ENCODE data around the gene RBM33.

RBM33 gene

GRCh38 chr7:155818820-155819168 lies 174.3 kb downstream of the RBM33 start:
- no peak for DNase-seq (ENCODE audit: extremely low read depth, low read depth)
- TF ChIP-seq CTCF (IDR thresholded peaks at IDR 0.05; ENCODE audit: low read depth, low read length) = no peak

GRCh38 chr7:155819186-155819585 lies 174.7 kb downstream of the RBM33 start:
- no peak for TF ChIP-seq CTCF (IDR thresholded peaks at IDR 0.05; ENCODE audit: low read depth, low read length)
- DNase-seq (ENCODE audit: extremely low read depth, low read depth) = no peak

- no peak for TF ChIP-seq CTCF (IDR thresholded peaks at IDR 0.05; ENCODE audit: low read depth, low read length)
- no peak for DNase-seq (ENCODE audit: extremely low read depth, low read depth)
Observed at GRCh38 chr7:155820246-155820645, 175.8 kb downstream of the RBM33 start.

GRCh38 chr7:155820788-155821187 lies 176.3 kb downstream of the RBM33 start:
- TF ChIP-seq CTCF (IDR thresholded peaks at IDR 0.05; ENCODE audit: low read depth, low read length) = no peak

GRCh38 chr7:155821851-155822250 lies 177.4 kb downstream of the RBM33 start:
- no peak for TF ChIP-seq CTCF (IDR thresholded peaks at IDR 0.05; ENCODE audit: low read depth, low read length)
- no peak for DNase-seq (ENCODE audit: extremely low read depth, low read depth)

More at GRCh38 chr7:155820788-155821187, 176.3 kb downstream of the RBM33 start:
- no peak for DNase-seq (ENCODE audit: extremely low read depth, low read depth)

- TF ChIP-seq CTCF (IDR thresholded peaks at IDR 0.05; ENCODE audit: low read depth, low read length) = no peak
- no peak for DNase-seq (ENCODE audit: extremely low read depth, low read depth)
Observed at GRCh38 chr7:155824227-155824886, 179.9 kb downstream of the RBM33 start.

- TF ChIP-seq CTCF (IDR thresholded peaks at IDR 0.05; ENCODE audit: low read depth, low read length) = no peak
- no peak for DNase-seq (ENCODE audit: extremely low read depth, low read depth)
Observed at GRCh38 chr7:155825336-155825735, 180.9 kb downstream of the RBM33 start.
